GM19463 (cell line): ENCODE data around the gene IGF1R.

Source experiments
- ATAC-seq: cut with Tn5 transposase; IDR thresholded peaks from one replicate; pipeline ENCODE4 v1.9.1; 2021; ENCODE audit warnings: mild to moderate bottlenecking, moderate library complexity; ENCODE audit not compliant: unreplicated experiment

Gene IGF1R

GRCh38 chr15:98817745-98818144, 169.4 kb downstream of the IGF1R start:
- ATAC-seq, result no peak

GRCh38 chr15:98823012-98823458, 174.7 kb downstream of the IGF1R start:
- ATAC-seq, result no peak

- no peak for ATAC-seq
These were observed 175.3 kb downstream of the IGF1R start for GRCh38 chr15:98823616-98824015.

- ATAC-seq, result no peak
These were observed 176.3 kb downstream of the IGF1R start for GRCh38 chr15:98824595-98824994.

GRCh38 chr15:98826658-98827057, 178.3 kb downstream of the IGF1R start:
- ATAC-seq, result no peak

GRCh38 chr15:98827217-98827616, 178.9 kb downstream of the IGF1R start:
- no peak for ATAC-seq

- ATAC-seq, result no peak
These were observed 181.8 kb downstream of the IGF1R start for GRCh38 chr15:98830034-98830634.

GRCh38 chr15:98834976-98835375, 186.6 kb downstream of the IGF1R start:
- ATAC-seq, result no peak

- ATAC-seq, result no peak
These were observed 187.5 kb downstream of the IGF1R start for GRCh38 chr15:98835876-98836275.

GRCh38 chr15:98838387-98839259, 190.3 kb downstream of the IGF1R start:
- no peak for ATAC-seq

GRCh38 chr15:98840053-98840452, 191.7 kb downstream of the IGF1R start:
- no peak for ATAC-seq

GRCh38 chr15:98841419-98841970, 193.2 kb downstream of the IGF1R start:
- ATAC-seq, result no peak

- no peak for ATAC-seq
These were observed 194.0 kb downstream of the IGF1R start for GRCh38 chr15:98842192-98842972.

GRCh38 chr15:98842973-98843285, 194.6 kb downstream of the IGF1R start:
- ATAC-seq, result no peak

- ATAC-seq, result no peak
These were observed 195.5 kb downstream of the IGF1R start for GRCh38 chr15:98843844-98844243.

GRCh38 chr15:98844261-98844660, 195.9 kb downstream of the IGF1R start:
- no peak for ATAC-seq

GRCh38 chr15:98845138-98845884, 197.0 kb downstream of the IGF1R start:
- no peak for ATAC-seq

GRCh38 chr15:98850961-98851572, 202.7 kb downstream of the IGF1R start:
- peak; percentile 40 for ATAC-seq

- ATAC-seq, result no peak
These were observed 204.8 kb downstream of the IGF1R start for GRCh38 chr15:98853161-98853560.
